ENCODE results near the gene FAM219B. TPM values are rescaled to one million over a fixed set of nuclear protein-coding genes. Genes with fewer than 3 reads are reported as not detected.
A peak's percentile ranks its signal among the peaks of the same experiment; 100 is the strongest.
"Not testable (repeated sequence)": the region's sequence is repeated elsewhere in the genome, so short reads cannot be mapped to it uniquely, and the experiment has no call there.

Gene FAM219B
- total RNA-seq, 1 donor = 41.5 TPM

- no peak for DNase-seq (ENCODE audit: low read depth)
- H3K4me3 ChIP-seq (ENCODE audit: low read depth, low read length) = no peak overlapping the region
- TF ChIP-seq CTCF (IDR thresholded peaks at IDR 0.05; ENCODE audit: insufficient read depth, low read depth, low read length) = no peak
Observed at GRCh38 chr15:74903676-74904075, 3.0 kb downstream of the FAM219B start.

- DNase-seq (ENCODE audit: low read depth) = no peak
- H3K4me3 ChIP-seq (ENCODE audit: low read depth, low read length) = no peak overlapping the region
- TF ChIP-seq CTCF (IDR thresholded peaks at IDR 0.05; ENCODE audit: insufficient read depth, low read depth, low read length) = no peak
Observed at GRCh38 chr15:74902295-74903075, 4.2 kb downstream of the FAM219B start.

GRCh38 chr15:74901612-74902063 is 5.0 kb downstream of the FAM219B start:
- H3K4me3 ChIP-seq (ENCODE audit: low read depth, low read length) = no peak overlapping the region
- TF ChIP-seq CTCF (IDR thresholded peaks at IDR 0.05; ENCODE audit: insufficient read depth, low read depth, low read length) = peak; percentile 83
- peak; percentile 64 for DNase-seq (ENCODE audit: low read depth)

GRCh38 chr15:74897300-74897701 is 9.3 kb downstream of the FAM219B start:
- no peak for DNase-seq (ENCODE audit: low read depth)
- no peak overlapping the region for H3K4me3 ChIP-seq (ENCODE audit: low read depth, low read length)
- no peak for TF ChIP-seq CTCF (IDR thresholded peaks at IDR 0.05; ENCODE audit: insufficient read depth, low read depth, low read length)

- no peak for TF ChIP-seq CTCF (IDR thresholded peaks at IDR 0.05; ENCODE audit: insufficient read depth, low read depth, low read length)
- H3K4me3 ChIP-seq (ENCODE audit: low read depth, low read length) = no peak overlapping the region
- no peak for DNase-seq (ENCODE audit: low read depth)
Observed at GRCh38 chr15:74896316-74896715, 10.3 kb downstream of the FAM219B start.

GRCh38 chr15:74895830-74896229 is 10.8 kb downstream of the FAM219B start:
- TF ChIP-seq CTCF (IDR thresholded peaks at IDR 0.05; ENCODE audit: insufficient read depth, low read depth, low read length) = no peak
- no peak overlapping the region for H3K4me3 ChIP-seq (ENCODE audit: low read depth, low read length)
- no peak for DNase-seq (ENCODE audit: low read depth)

GRCh38 chr15:74894383-74894782 is 12.3 kb downstream of the FAM219B start:
- H3K4me3 ChIP-seq (ENCODE audit: low read depth, low read length); DNase-seq (ENCODE audit: low read depth): not testable (repeated sequence)
